HepG2 (cell line): ENCODE data around the gene CKLF. TPM values are rescaled to one million over a fixed set of nuclear protein-coding genes. Genes with fewer than 3 reads are reported as not detected.

Experiments
- ATAC-seq: fragments of 200-7000 bp; cut with Tn5 transposase; 3 replicates; pipeline ENCODE4 v1.9.1; 2020; ENCODE audit warnings: mild to moderate bottlenecking, moderate library complexity
- BruUV-seq: library from RNA; stranded (reverse); fragments of 400-500 nt; replicated peaks from 2 replicates; lab custom pipeline; 2021; lab: Mats Ljungman, UMichigan
- CTCF ChIA-PET: fragments of 300-600 bp; formaldehyde crosslinking; extraction: SDS; loops from one replicate; lab custom pipeline; 2021; ENCODE audit warnings: low total read pairs, inconsistent platforms, low intra/inter-chr PET ratio; lab: Yijun Ruan, JAX
- POLR2A ChIA-PET: fragments of 350-600 bp; sonication (Branson Sonifier 250); formaldehyde crosslinking; loops from one replicate; lab custom pipeline; 2020; ENCODE audit warnings: antibody characterized with exemption, inconsistent platforms; lab: Yijun Ruan, JAX
- DNase-seq: peaks from one replicate; pipeline ENCODE4 v3.0.0-alpha.2; 2015; ENCODE audit warnings: low spot score
- FAIRE-seq: peaks from 3 replicates; lab custom pipeline; 2011; peaks lifted over from hg19 to GRCh38; lab: Jason Lieb, UNC
- H2AFZ ChIP-seq: one replicate; pipeline ENCODE4 v1.6.1; 2011; ENCODE audit warnings: low read length, inconsistent platforms
- H3K27ac ChIP-seq: fragments of 300-600 bp; 3 replicates; pipeline ENCODE4 v1.8.0; 2011; ENCODE audit warnings: mixed run types, mild to moderate bottlenecking, mixed read lengths, low read length, inconsistent platforms; ENCODE audit not compliant: insufficient read depth; ENCODE audit errors: extremely low read length
- H3K27me3 ChIP-seq, 2 experiments: fragments of 200-600 bp in 1 of 2; 2 replicates in 1 of 2; 3 replicates in 1 of 2; pipeline versions ENCODE4 v1.6.0 to v1.8.0; 2011; ENCODE audit warnings: low read length in 2 of 2, mild to moderate bottlenecking in 2 of 2, moderate library complexity in 2 of 2, inconsistent platforms in 1 of 2; ENCODE audit not compliant: insufficient read depth in 2 of 2, control insufficient read depth in 1 of 2
- H3K36me3 ChIP-seq, 2 experiments: fragments of 200-600 bp in 1 of 2; replicated peaks in 1 of 2; 2 replicates in 1 of 2; 3 replicates in 1 of 2; pipeline versions ENCODE4 v1.5.1 to v1.8.0; 2011; ENCODE audit warnings: low read length in 2 of 2, inconsistent platforms in 1 of 2; ENCODE audit not compliant: insufficient read depth in 2 of 2, control insufficient read depth in 1 of 2
- H3K4me1 ChIP-seq: 2 replicates; pipeline ENCODE4 v1.5.1; 2012; ENCODE audit warnings: low read length, inconsistent platforms; ENCODE audit not compliant: insufficient read depth
- H3K4me2 ChIP-seq: 2 replicates; pipeline ENCODE4 v1.6.0; 2011; ENCODE audit warnings: low read depth, low read length, inconsistent platforms
- H3K4me3 ChIP-seq, 3 experiments: fragments of 200-600 bp in 1 of 3; sonication (generic), shearing (Covaris generic) in 1 of 3; replicated peaks in 1 of 3; 2 replicates each; pipeline ENCODE4 v1.5.1; 2011 to 2016; ENCODE audit warnings: low read length in 3 of 3, inconsistent platforms in 2 of 3, low read depth in 2 of 3, mild to moderate bottlenecking in 2 of 3, control low read depth in 1 of 3, mixed read lengths in 1 of 3; ENCODE audit not compliant: insufficient read depth in 1 of 3
- H3K79me2 ChIP-seq: one replicate; pipeline ENCODE4 v1.6.1; 2011; ENCODE audit warnings: low read length, inconsistent platforms; ENCODE audit not compliant: insufficient read depth
- H3K9ac ChIP-seq: 2 replicates; pipeline ENCODE4 v1.6.0; 2011; ENCODE audit warnings: mild to moderate bottlenecking, low read depth, low read length, inconsistent platforms; ENCODE audit not compliant: insufficient read depth
- H3K9me3 ChIP-seq: 2 replicates; pipeline ENCODE4 v1.5.1; 2012; ENCODE audit warnings: mild to moderate bottlenecking, low read length
- H4K20me1 ChIP-seq: 2 replicates; pipeline ENCODE4 v1.6.0; 2011; ENCODE audit warnings: inconsistent platforms, mild to moderate bottlenecking, low read length, moderate library complexity; ENCODE audit not compliant: insufficient read depth
- CREB1 ChIP-seq, 2 experiments: fragments of 450-650 bp in 1 of 2; IDR thresholded peaks; 2 replicates each; pipeline ENCODE4 v1.6.1; 2016 to 2017; ENCODE audit warnings: control low read depth in 1 of 2, mild to moderate bottlenecking in 1 of 2, missing compliant biosample characterization in 1 of 2, missing genetic modification characterization in 1 of 2
- GABPB1 ChIP-seq: IDR thresholded peaks from 2 replicates; pipeline ENCODE4 v1.6.1; 2016; ENCODE audit warnings: mild to moderate bottlenecking, missing genetic modification reagents, moderate library complexity, missing compliant biosample characterization
- NCOR1 ChIP-seq: fragments of 200-600 bp; sonication (generic); IDR thresholded peaks from 2 replicates; pipeline ENCODE4 v1.7.0; 2017; ENCODE audit warnings: antibody characterized with exemption, low read length, borderline replicate concordance
- NFE2L1 ChIP-seq: sonication (generic); formaldehyde crosslinking; IDR thresholded peaks from 2 replicates; pipeline ENCODE4 v1.4.0; 2020; ENCODE audit warnings: missing genetic modification reagents, mild to moderate bottlenecking, borderline replicate concordance
- PAXIP1 ChIP-seq: sonication (generic); formaldehyde crosslinking; conservative IDR thresholded peaks from 2 replicates; pipeline ENCODE4 v1.4.0; 2020; ENCODE audit warnings: mild to moderate bottlenecking, missing genetic modification reagents, moderate library complexity
- PHF5A ChIP-seq: IDR thresholded peaks from one replicate; pipeline ENCODE4 v1.6.1; 2018; ENCODE audit warnings: low read depth, missing genetic modification reagents; ENCODE audit not compliant: unreplicated experiment
- POLR2A ChIP-seq, 2 experiments: IDR thresholded peaks; 2 replicates each; pipeline ENCODE4 v1.6.1; 2011; ENCODE audit warnings: low read depth in 2 of 2, low read length in 2 of 2, mild to moderate bottlenecking in 1 of 2, moderate library complexity in 1 of 2; ENCODE audit not compliant: insufficient read depth in 1 of 2
- PREB ChIP-seq: sonication (generic); formaldehyde crosslinking; IDR thresholded peaks from 2 replicates; pipeline ENCODE4 v1.4.0; 2020; ENCODE audit warnings: missing genetic modification reagents
- SRF ChIP-seq: IDR thresholded peaks from 2 replicates; pipeline ENCODE4 v1.6.1; 2011; ENCODE audit warnings: mild to moderate bottlenecking, low read depth, low read length, moderate library complexity
- ZNF773 ChIP-seq: sonication (generic); formaldehyde crosslinking; IDR thresholded peaks from 2 replicates; pipeline ENCODE4 v1.4.0; 2020; ENCODE audit warnings: missing genetic modification reagents, borderline replicate concordance
- ZSCAN5A ChIP-seq: sonication (generic); formaldehyde crosslinking; IDR thresholded peaks from 2 replicates; pipeline ENCODE4 v1.8.0; 2022; ENCODE audit warnings: mild to moderate bottlenecking, missing genetic modification reagents, borderline replicate concordance
- WGBS: methylation state at CpG from one replicate; pipeline ENCODE4 v1.1.6; 2017; ENCODE audit warnings: low lambda C conversion rate; 5-methylcytosine and 5-hydroxymethylcytosine counted together
- in situ Hi-C: cut with HindIII; loops from 2 replicates; pipeline ENCODE4 v1.10.0; 2017; ENCODE audit warnings: low pct_unique_long_range_greater_than_20kb; ENCODE audit not compliant: extremely low pct_ligation_motif_present
- intact Hi-C: fragments of 100-400 bp; cut with micrococcal nuclease; formaldehyde crosslinking; loops from one replicate; pipeline ENCODE4 v1.10.0; 2022; ENCODE audit not compliant: unreplicated experiment
- polyA plus RNA-seq, 8 experiments: library from polyadenylated mRNA; depleted of rRNA in 3 of 8; stranded (reverse) in 7 of 8; unstranded in 1 of 8; fragments of >200 nt; fragmentation: Illumina TruSeq in 4 of 8; extraction: Trizol in 4 of 8; gene quantifications; 2 replicates each; pipeline versions ENCODE4 v1.2.1 to v1.2.3, GENCODE V29; 2011 to 2016; ENCODE audit warnings: low read depth in 4 of 8, missing spikeins in 1 of 8, mixed read lengths in 1 of 8; ENCODE audit not compliant: insufficient read depth in 1 of 8
- total RNA-seq, 5 experiments: library from RNA; depleted of rRNA; stranded (reverse); fragments of >200 nt; fragmentation: Illumina TruSeq; extraction: Trizol; gene quantifications; 2 replicates each; pipeline ENCODE4 v1.2.3, GENCODE V29; 2016; ENCODE audit warnings: low read depth in 1 of 5
- TF ChIP-seq, protein P1 (sequence below): sonication (generic); formaldehyde crosslinking; IDR thresholded peaks from 2 replicates; pipeline ENCODE4 v1.9.0; 2021; ENCODE audit warnings: missing genetic modification reagents, mild to moderate bottlenecking, borderline replicate concordance

CKLF gene
- total and polyA plus RNA-seq, 2 of the 13 experiments (the other 11 are each of a cell fraction or from before 2014, with no cell fraction given), result 120 to 167 TPM

GRCh38 chr16:66594739-66595138 is 42.4 kb downstream of the CKLF start:
- H3K27me3 ChIP-seq, result peaks cover 1 to 9% of the 10 kb centered on the region in 2 experiments; a peak in 2 of 5 replicates
- FAIRE-seq (no peak), DNase-seq (no peak)
- H3K36me3 ChIP-seq, result no peaks in the 10 kb centered on the region
- no peaks in the 10 kb centered on the region for H3K9me3 ChIP-seq
- H3K9ac ChIP-seq, result no peak overlapping the region
- no peak overlapping the region for H2AFZ ChIP-seq
- no peaks in the 10 kb centered on the region for H3K79me2 ChIP-seq
- no peak overlapping the region for H3K4me2 ChIP-seq
- peaks cover 7% of the 10 kb centered on the region; the same call in 1 of the 2 replicates for H3K4me1 ChIP-seq
- in situ Hi-C loops, result no loop called here
- CTCF ChIA-PET, result no interaction called here
- H4K20me1 ChIP-seq, result no peaks in the 10 kb centered on the region
- H3K27ac ChIP-seq, result no peak overlapping the region
- TF ChIP-seq PREB (CRISPR knock-in tag) (no peak), ZSCAN5A (CRISPR knock-in tag) (no peak), POLR2A (IDR thresholded peaks at IDR 0.05; ENCODE audit: insufficient read depth in 1 of 2, low read depth in 2 of 2, low read length in 2 of 2) (no peak), NFE2L1 (CRISPR knock-in tag) (no peak), GABPB1 (CRISPR knock-in tag) (no peak), CREB1 (IDR thresholded peaks at IDR 0.05) (no peak), CREB1 (CRISPR knock-in tag; IDR thresholded peaks at IDR 0.05) (no peak), PAXIP1 (CRISPR knock-in tag) (no peak), ZNF773 (CRISPR knock-in tag) (no peak), SRF (no peak), NCOR1 (no peak), PHF5A (CRISPR knock-in tag) (no peak)
- TF ChIP-seq, protein P1, sequence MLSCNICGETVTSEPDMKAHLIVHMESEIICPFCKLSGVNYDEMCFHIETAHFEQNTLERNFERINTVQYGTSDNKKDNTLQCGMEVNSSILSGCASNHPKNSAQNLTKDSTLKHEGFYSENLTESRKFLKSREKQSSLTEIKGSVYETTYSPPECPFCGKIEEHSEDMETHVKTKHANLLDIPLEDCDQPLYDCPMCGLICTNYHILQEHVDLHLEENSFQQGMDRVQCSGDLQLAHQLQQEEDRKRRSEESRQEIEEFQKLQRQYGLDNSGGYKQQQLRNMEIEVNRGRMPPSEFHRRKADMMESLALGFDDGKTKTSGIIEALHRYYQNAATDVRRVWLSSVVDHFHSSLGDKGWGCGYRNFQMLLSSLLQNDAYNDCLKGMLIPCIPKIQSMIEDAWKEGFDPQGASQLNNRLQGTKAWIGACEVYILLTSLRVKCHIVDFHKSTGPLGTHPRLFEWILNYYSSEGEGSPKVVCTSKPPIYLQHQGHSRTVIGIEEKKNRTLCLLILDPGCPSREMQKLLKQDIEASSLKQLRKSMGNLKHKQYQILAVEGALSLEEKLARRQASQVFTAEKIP (CRISPR knock-in tag), result no peak
- TF ChIP-seq, all 625 proteins: peak for 0
- no peak overlapping the region for H3K4me3 ChIP-seq
- 19% methylated on average over 7 of the region's 7 CpGs for WGBS
- no TSS peak for BruUV-seq
- no peak for ATAC-seq
- intact Hi-C loops, result no loop called here
- POLR2A ChIA-PET, result no interaction called here
